ENCODE measurements around the gene PNPO. TPM values are rescaled to one million over a fixed set of nuclear protein-coding genes. Genes with fewer than 3 reads are reported as not detected.
"Not testable (repeated sequence)": the region's sequence is repeated elsewhere in the genome, so short reads cannot be mapped to it uniquely, and the experiment has no call there.

The PNPO gene
- polyA plus RNA-seq, 1 donor (not counting 4 experiments of a cell fraction or from before 2014, with no cell fraction given): 35.5 TPM

GRCh38 chr17:47986520-47986919 lies 45.1 kb downstream of the PNPO start:
- TF ChIP-seq CTCF (optimal IDR thresholded peaks at IDR 0.05 in 1 of 3, IDR thresholded peaks at IDR 0.05 in 1 of 3, conservative IDR thresholded peaks at IDR 0.05 in 1 of 3; ENCODE audit: extremely low read depth in 1 of 3, insufficient read depth in 2 of 3, low read length in 3 of 3) (no peak), EZH2 (IDR thresholded peaks at IDR 0.05; ENCODE audit: low read length) (no peak)
- dilution Hi-C loops (cut with MboI; ENCODE audit: extremely low pct_ligation_motif_present, low sequenced_read_pairs): no loop called here

GRCh38 chr17:47987240-47987835 lies 46.0 kb downstream of the PNPO start:
- DNase-seq (ENCODE audit: low read depth, low spot score): no peak
- FAIRE-seq: no peak
- H3K9ac ChIP-seq (ENCODE audit: control insufficient read depth, extremely low read depth, insufficient read depth, low read length): no peak overlapping the region
- H3K79me2 ChIP-seq (ENCODE audit: control insufficient read depth, insufficient read depth, low read length): no peaks in the 10 kb centered on the region
- TF ChIP-seq CTCF (optimal IDR thresholded peaks at IDR 0.05 in 1 of 3, IDR thresholded peaks at IDR 0.05 in 1 of 3, conservative IDR thresholded peaks at IDR 0.05 in 1 of 3; ENCODE audit: extremely low read depth in 1 of 3, insufficient read depth in 2 of 3, low read length in 3 of 3) (no peak), EZH2 (IDR thresholded peaks at IDR 0.05; ENCODE audit: low read length) (no peak)
- H2AFZ ChIP-seq (ENCODE audit: control insufficient read depth, low read length): no peak overlapping the region
- no peaks in the 10 kb centered on the region for H3K27me3 ChIP-seq (ENCODE audit: control insufficient read depth, extremely low read depth, insufficient read depth, low read length)
- no peaks in the 10 kb centered on the region for H3K9me1 ChIP-seq (ENCODE audit: control insufficient read depth, extremely low read depth, insufficient read depth, low read length)
- H3K27ac ChIP-seq (ENCODE audit: control insufficient read depth, insufficient read depth, low read length): no peak overlapping the region
- dilution Hi-C loops (cut with MboI; ENCODE audit: extremely low pct_ligation_motif_present, low sequenced_read_pairs): no loop called here
- H3K4me2 ChIP-seq (ENCODE audit: control insufficient read depth, extremely low read depth, insufficient read depth, low read depth, low read length): no peak overlapping the region
- no peaks in the 10 kb centered on the region for H4K20me1 ChIP-seq (ENCODE audit: control insufficient read depth, extremely low read depth, insufficient read depth, low read length)
- peaks cover 8 to 10% of the 10 kb centered on the region in 2 experiments for H3K36me3 ChIP-seq (ENCODE audit: control insufficient read depth in 2 of 2, extremely low read depth in 1 of 2, insufficient read depth in 2 of 2, low read length in 2 of 2)
- H3K9me3 ChIP-seq (ENCODE audit: control insufficient read depth, low read depth, low read length): no peaks in the 10 kb centered on the region
- H3K4me3 ChIP-seq (ENCODE audit: control insufficient read depth in 2 of 3, extremely low read depth in 1 of 3, insufficient read depth in 2 of 3, low read depth in 1 of 3, low read length in 3 of 3): no peak overlapping the region
- H3K4me1 ChIP-seq (ENCODE audit: control insufficient read depth, extremely low read depth, insufficient read depth, low read length): no peaks in the 10 kb centered on the region

More at GRCh38 chr17:47986520-47986919, 45.1 kb downstream of the PNPO start:
- Histone ChIP-seq H3K4me2 (ENCODE audit: control insufficient read depth, extremely low read depth, insufficient read depth, low read depth, low read length) (no peak overlapping the region), H4K20me1 (ENCODE audit: control insufficient read depth, extremely low read depth, insufficient read depth, low read length) (no peaks in the 10 kb centered on the region), H3K9me3 (ENCODE audit: control insufficient read depth, low read depth, low read length) (no peaks in the 10 kb centered on the region), H3K27me3 (ENCODE audit: control insufficient read depth, extremely low read depth, insufficient read depth, low read length) (no peaks in the 10 kb centered on the region), H3K27ac (ENCODE audit: control insufficient read depth, insufficient read depth, low read length) (no peak overlapping the region), H2AFZ (ENCODE audit: control insufficient read depth, low read length) (no peak overlapping the region), H3K4me3 (ENCODE audit: control insufficient read depth in 2 of 3, extremely low read depth in 1 of 3, insufficient read depth in 2 of 3, low read depth in 1 of 3, low read length in 3 of 3) (no peak overlapping the region), H3K9ac (ENCODE audit: control insufficient read depth, extremely low read depth, insufficient read depth, low read length) (no peak overlapping the region), H3K9me1 (ENCODE audit: control insufficient read depth, extremely low read depth, insufficient read depth, low read length) (no peaks in the 10 kb centered on the region), H3K79me2 (ENCODE audit: control insufficient read depth, insufficient read depth, low read length) (no peaks in the 10 kb centered on the region), H3K4me1 (ENCODE audit: control insufficient read depth, extremely low read depth, insufficient read depth, low read length) (no peaks in the 10 kb centered on the region), H3K36me3 (ENCODE audit: control insufficient read depth in 2 of 2, extremely low read depth in 1 of 2, insufficient read depth in 2 of 2, low read length in 2 of 2) (peaks cover 11 to 18% of the 10 kb centered on the region in 2 experiments)
- FAIRE-seq: no peak
- no peak for DNase-seq (ENCODE audit: low read depth, low spot score)

GRCh38 chr17:47988445-47988844 lies 47.1 kb downstream of the PNPO start:
- H3K4me2 ChIP-seq (ENCODE audit: control insufficient read depth, extremely low read depth, insufficient read depth, low read depth, low read length); H3K79me2 ChIP-seq (ENCODE audit: control insufficient read depth, insufficient read depth, low read length); H3K27me3 ChIP-seq (ENCODE audit: control insufficient read depth, extremely low read depth, insufficient read depth, low read length); H2AFZ ChIP-seq (ENCODE audit: control insufficient read depth, low read length); dilution Hi-C loops (cut with MboI; ENCODE audit: extremely low pct_ligation_motif_present, low sequenced_read_pairs); DNase-seq (ENCODE audit: low read depth, low spot score); H3K9me1 ChIP-seq (ENCODE audit: control insufficient read depth, extremely low read depth, insufficient read depth, low read length); H3K4me1 ChIP-seq (ENCODE audit: control insufficient read depth, extremely low read depth, insufficient read depth, low read length); H3K27ac ChIP-seq (ENCODE audit: control insufficient read depth, insufficient read depth, low read length); H4K20me1 ChIP-seq (ENCODE audit: control insufficient read depth, extremely low read depth, insufficient read depth, low read length); H3K9me3 ChIP-seq (ENCODE audit: control insufficient read depth, low read depth, low read length); H3K9ac ChIP-seq (ENCODE audit: control insufficient read depth, extremely low read depth, insufficient read depth, low read length); H3K36me3 ChIP-seq (ENCODE audit: control insufficient read depth in 2 of 2, extremely low read depth in 1 of 2, insufficient read depth in 2 of 2, low read length in 2 of 2); FAIRE-seq; H3K4me3 ChIP-seq (ENCODE audit: control insufficient read depth in 2 of 3, extremely low read depth in 1 of 3, insufficient read depth in 2 of 3, low read depth in 1 of 3, low read length in 3 of 3): not testable (repeated sequence)

Measured in keratinocyte (primary cell).